GM12878 (cell line): ENCODE results near the gene RSAD2. TPM values are rescaled to one million over a fixed set of nuclear protein-coding genes. Genes with fewer than 3 reads are reported as not detected.

Experiments used
- ATAC-seq: fragments of 200-7000 bp; cut with Tn5 transposase; 3 replicates; pipeline ENCODE4 v1.9.1; 2020; ENCODE audit warnings: mild to moderate bottlenecking, moderate library complexity
- BruUV-seq: library from RNA; stranded (reverse); fragments of 400-500 nt; replicated peaks from 2 replicates; lab custom pipeline; 2021; lab: Mats Ljungman, UMichigan
- CTCF ChIA-PET: fragments of 300-600 bp; sonication (Branson Sonifier 250); formaldehyde crosslinking; extraction: SDS; loops from one replicate; lab custom pipeline; 2021; ENCODE audit warnings: inconsistent platforms; lab: Yijun Ruan, JAX
- POLR2A ChIA-PET: fragments of 350-600 bp; formaldehyde crosslinking; extraction: SDS; loops from one replicate; lab custom pipeline; 2021; ENCODE audit warnings: inconsistent platforms; lab: Charles Lee
- RAD21 ChIA-PET: fragments of 300-600 bp; sonication (Branson Sonifier 250); formaldehyde crosslinking; loops from one replicate; lab custom pipeline; 2023; ENCODE audit warnings: antibody characterized with exemption; ENCODE audit not compliant: unreplicated experiment; lab: Charles Lee
- SMC1A ChIA-PET: fragments of 300-600 bp; sonication (Branson Sonifier 250); formaldehyde crosslinking; loops from one replicate; lab custom pipeline; 2023; ENCODE audit not compliant: unreplicated experiment, uncharacterized antibody; lab: Charles Lee
- DNase-seq: peaks from one replicate; pipeline ENCODE4 v3.0.0-alpha.2; 2011; ENCODE audit warnings: low read depth, low spot score
- FAIRE-seq: peaks from 3 replicates; lab custom pipeline; 2011; peaks lifted over from hg19 to GRCh38; lab: Jason Lieb, UNC
- H2AFZ ChIP-seq: 2 replicates; pipeline ENCODE4 v1.6.0; 2011; ENCODE audit warnings: low read depth, low read length, control low read depth; ENCODE audit not compliant: control insufficient read depth
- H3K27ac ChIP-seq: 2 replicates; pipeline ENCODE4 v1.5.1; 2011; ENCODE audit warnings: control low read depth; ENCODE audit not compliant: control insufficient read depth, insufficient read depth
- H3K27me3 ChIP-seq, 2 experiments: replicated peaks in 1 of 2; 2 replicates each; pipeline versions ENCODE4 v1.6.0 to v1.6.1; 2011; ENCODE audit warnings: low read length in 1 of 2; ENCODE audit not compliant: control insufficient read depth in 2 of 2, insufficient read depth in 2 of 2
- H3K36me3 ChIP-seq, 2 experiments: 2 replicates each; pipeline ENCODE4 v1.5.1; 2011; ENCODE audit warnings: low read length in 1 of 2; ENCODE audit not compliant: control insufficient read depth in 2 of 2, insufficient read depth in 2 of 2
- H3K4me1 ChIP-seq: 2 replicates; pipeline ENCODE4 v1.6.1; 2011; ENCODE audit warnings: mild to moderate bottlenecking, low read length, moderate library complexity, mixed read lengths; ENCODE audit not compliant: control insufficient read depth, insufficient read depth
- H3K4me2 ChIP-seq: 2 replicates; pipeline ENCODE4 v1.6.0; 2011; ENCODE audit warnings: control low read depth; ENCODE audit not compliant: control insufficient read depth, insufficient read depth
- H3K4me3 ChIP-seq: fragments of 200-600 bp; sonication (generic); 2 replicates; pipeline ENCODE4 v1.5.1; 2016
- H3K79me2 ChIP-seq: 2 replicates; pipeline ENCODE4 v1.6.0; 2011; ENCODE audit warnings: low read length; ENCODE audit not compliant: control insufficient read depth, insufficient read depth
- H3K9ac ChIP-seq: 2 replicates; pipeline ENCODE4 v1.8.0; 2011; ENCODE audit warnings: low read length, control low read depth, mixed read lengths; ENCODE audit not compliant: control insufficient read depth, insufficient read depth
- H3K9me3 ChIP-seq: replicated peaks from 3 replicates; pipeline ENCODE4 v1.5.1; 2011; ENCODE audit warnings: mild to moderate bottlenecking, low read length; ENCODE audit not compliant: control insufficient read depth, insufficient read depth
- H4K20me1 ChIP-seq: 2 replicates; pipeline ENCODE4 v1.6.0; 2011; ENCODE audit not compliant: control insufficient read depth, insufficient read depth
- ATF2 ChIP-seq: IDR thresholded peaks from 2 replicates; pipeline ENCODE4 v1.6.1; 2012; ENCODE audit warnings: low read length, inconsistent platforms
- BRCA1 ChIP-seq: IDR thresholded peaks from 2 replicates; pipeline ENCODE4 v1.6.1; 2011; ENCODE audit warnings: low read depth, low read length, improper control_type of control experiment
- FOXM1 ChIP-seq: IDR thresholded peaks from 2 replicates; pipeline ENCODE4 v1.6.1; 2012; ENCODE audit warnings: low read depth, mild to moderate bottlenecking, inconsistent platforms, low read length, moderate library complexity
- JUND ChIP-seq: IDR thresholded peaks from 2 replicates; pipeline ENCODE4 v1.6.1; 2012; ENCODE audit warnings: low read depth, mild to moderate bottlenecking, low read length, improper control_type of control experiment, moderate library complexity
- MEF2B ChIP-seq: fragments of 450-650 bp; IDR thresholded peaks from 2 replicates; pipeline ENCODE4 v1.6.1; 2018; ENCODE audit warnings: mild to moderate bottlenecking, moderate library complexity; ENCODE audit not compliant: partially characterized antibody, poor library complexity, severe bottlenecking
- NFIC ChIP-seq: IDR thresholded peaks from 2 replicates; pipeline ENCODE4 v1.6.1; 2012; ENCODE audit warnings: low read depth, mild to moderate bottlenecking, inconsistent platforms, low read length, moderate library complexity
- RAD21 ChIP-seq: IDR thresholded peaks from 2 replicates; pipeline ENCODE4 v1.6.1; 2011; ENCODE audit warnings: mild to moderate bottlenecking, low read depth, low read length, moderate library complexity; ENCODE audit not compliant: insufficient read depth
- SP1 ChIP-seq: IDR thresholded peaks from one replicate; pipeline ENCODE4 v1.6.1; 2011; ENCODE audit warnings: low read depth, low read length
- STAT1 ChIP-seq: fragments of 450-650 bp; conservative IDR thresholded peaks from 2 replicates; pipeline ENCODE4 v1.6.1; 2014; ENCODE audit warnings: antibody characterized with exemption, mild to moderate bottlenecking
- WGBS: methylation state at CpG from one replicate; pipeline ENCODE4 v1.1.6; 2016; ENCODE audit warnings: low lambda C conversion rate; ENCODE audit not compliant: insufficient replicate concordance, insufficient coverage; ENCODE audit errors: missing lambda C conversion rate; 5-methylcytosine and 5-hydroxymethylcytosine counted together
- in situ Hi-C: fragments of 300-500 bp; cut with MboI; formaldehyde crosslinking; loops from 9 replicates; pipeline ENCODE4 v1.14.3; 2018; ENCODE audit warnings: mixed read lengths
- intact Hi-C: fragments of 100-400 bp; cut with micrococcal nuclease; formaldehyde crosslinking; loops from one replicate; pipeline ENCODE4 v1.14.2; 2022; ENCODE audit not compliant: unreplicated experiment
- polyA plus RNA-seq, 11 experiments: library from polyadenylated mRNA; depleted of rRNA in 4 of 11; unstranded in 6 of 11; stranded (reverse) in 5 of 11; fragments of >200 nt; fragmentation: Nextera tagmentation in 4 of 11; fragmentation: Illumina TruSeq in 1 of 11; extraction: Ambion mirVana in 4 of 11; extraction: Trizol in 1 of 11; gene quantifications; 1 replicate in 1 of 11; 2 replicates in 10 of 11; pipeline versions ENCODE4 v1.2.1 to v1.2.3, GENCODE V29; 2011 to 2016; ENCODE audit warnings: inconsistent platforms in 2 of 11, missing spikeins in 2 of 11, low read depth in 1 of 11
- total RNA-seq, 4 experiments: library from RNA; depleted of rRNA in 3 of 4; stranded (reverse); fragments of >200 nt in 3 of 4; fragmentation: Illumina TruSeq in 1 of 4; extraction: Trizol in 1 of 4; gene quantifications; 2 replicates each; pipeline versions ENCODE4 v1.2.1 to v1.2.3, GENCODE V29; 2013 to 2021

Gene RSAD2
- total and polyA plus RNA-seq, 10 of the 15 experiments (the other 5 are each of a cell fraction or from before 2014, with no cell fraction given), result 0.24 to 0.90 (median 0.69) TPM

GRCh38 chr2:6888724-6889123, 11.1 kb downstream of the RSAD2 start (continued):
- TF ChIP-seq ATF2, result no peak
- TF ChIP-seq FOXM1, result no peak
- TF ChIP-seq JUND, result no peak
- no peak for TF ChIP-seq NFIC

GRCh38 chr2:6893876-6894482, 16.4 kb downstream of the RSAD2 start:
- no TSS peak for BruUV-seq
- TF ChIP-seq NFIC, result no peak
- no peak for TF ChIP-seq SP1
- no peak for TF ChIP-seq BRCA1
- TF ChIP-seq STAT1, result no peak
- TF ChIP-seq MEF2B, result no peak
- no peak for TF ChIP-seq RAD21
- no peaks in the 10 kb centered on the region for H3K9me3 ChIP-seq
- no peaks in the 10 kb centered on the region for H4K20me1 ChIP-seq
- no peaks in the 10 kb centered on the region for H3K4me1 ChIP-seq
- ChIA-PET POLR2A (interaction anchor here (1.3 kb wide), 1 partner anchor 27 kb away, joined by 5 read pairs; no protein-coding TSS in a partner anchor), SMC1A (interaction anchor here (1.1 to 6.0 kb wide), 4 partner anchors 13 to 150 kb away, joined by 3 to 73 read pairs (median 54); no protein-coding TSS in a partner anchor), CTCF (interaction anchor here (0.8 to 7.1 kb wide), 11 partner anchors 22 to 203 kb away, joined by 3 to 127 read pairs (median 14); partner anchors contain the start of gene RNF144A), RAD21 (interaction anchor here (0.8 to 1.8 kb wide), 5 partner anchors 17 to 158 kb away, joined by 3 to 8 read pairs (median 4); partner anchors contain the start of gene RSAD2)
- H3K9ac ChIP-seq, result no peak overlapping the region
- H3K79me2 ChIP-seq, result no peaks in the 10 kb centered on the region
- in situ Hi-C loops, result no loop called here
- intact Hi-C loops, result no loop called here
- no peak for ATAC-seq
- FAIRE-seq, result no peak
- DNase-seq, result no peak
- no peak overlapping the region for H3K4me2 ChIP-seq
- no peaks in the 10 kb centered on the region for H3K27me3 ChIP-seq
- H3K36me3 ChIP-seq, result no peaks in the 10 kb centered on the region
- no peak overlapping the region for H3K4me3 ChIP-seq
- no peak overlapping the region for H3K27ac ChIP-seq
- H2AFZ ChIP-seq, result no peak overlapping the region
- WGBS, result 74% methylated on average over 2 of the region's 2 CpGs
